GM12801 (cell line): ENCODE measurements around the gene TFEB.

Source experiments
- TF ChIP-seq, protein P1 (sequence below): IDR thresholded peaks from one replicate; pipeline ENCODE4 v1.5.1; 2011; ENCODE audit warnings: control low read depth; ENCODE audit not compliant: insufficient read length; ENCODE audit errors: extremely low read depth

The TFEB gene

DNA sequence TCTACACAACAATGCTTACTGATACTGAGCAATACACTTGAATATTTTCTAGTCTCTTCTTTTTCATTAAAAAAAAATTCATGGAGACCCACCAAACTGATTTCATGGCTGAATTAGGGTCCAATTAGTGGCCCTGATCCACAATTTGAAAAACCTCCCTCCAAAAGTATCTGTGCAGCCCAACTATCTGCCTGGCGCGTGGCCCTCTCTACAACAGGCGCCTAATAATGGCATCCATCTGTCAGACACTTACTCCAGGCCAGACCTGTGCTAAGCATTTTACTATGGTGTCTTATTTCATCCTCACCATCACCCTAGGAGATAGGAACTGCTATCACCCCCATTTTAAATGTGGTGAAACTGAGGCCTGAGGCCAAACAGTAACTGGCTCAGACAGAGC, 14.0 kb downstream of the TFEB start:
- TF ChIP-seq, protein P1, sequence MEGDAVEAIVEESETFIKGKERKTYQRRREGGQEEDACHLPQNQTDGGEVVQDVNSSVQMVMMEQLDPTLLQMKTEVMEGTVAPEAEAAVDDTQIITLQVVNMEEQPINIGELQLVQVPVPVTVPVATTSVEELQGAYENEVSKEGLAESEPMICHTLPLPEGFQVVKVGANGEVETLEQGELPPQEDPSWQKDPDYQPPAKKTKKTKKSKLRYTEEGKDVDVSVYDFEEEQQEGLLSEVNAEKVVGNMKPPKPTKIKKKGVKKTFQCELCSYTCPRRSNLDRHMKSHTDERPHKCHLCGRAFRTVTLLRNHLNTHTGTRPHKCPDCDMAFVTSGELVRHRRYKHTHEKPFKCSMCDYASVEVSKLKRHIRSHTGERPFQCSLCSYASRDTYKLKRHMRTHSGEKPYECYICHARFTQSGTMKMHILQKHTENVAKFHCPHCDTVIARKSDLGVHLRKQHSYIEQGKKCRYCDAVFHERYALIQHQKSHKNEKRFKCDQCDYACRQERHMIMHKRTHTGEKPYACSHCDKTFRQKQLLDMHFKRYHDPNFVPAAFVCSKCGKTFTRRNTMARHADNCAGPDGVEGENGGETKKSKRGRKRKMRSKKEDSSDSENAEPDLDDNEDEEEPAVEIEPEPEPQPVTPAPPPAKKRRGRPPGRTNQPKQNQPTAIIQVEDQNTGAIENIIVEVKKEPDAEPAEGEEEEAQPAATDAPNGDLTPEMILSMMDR = no peak

DNA sequence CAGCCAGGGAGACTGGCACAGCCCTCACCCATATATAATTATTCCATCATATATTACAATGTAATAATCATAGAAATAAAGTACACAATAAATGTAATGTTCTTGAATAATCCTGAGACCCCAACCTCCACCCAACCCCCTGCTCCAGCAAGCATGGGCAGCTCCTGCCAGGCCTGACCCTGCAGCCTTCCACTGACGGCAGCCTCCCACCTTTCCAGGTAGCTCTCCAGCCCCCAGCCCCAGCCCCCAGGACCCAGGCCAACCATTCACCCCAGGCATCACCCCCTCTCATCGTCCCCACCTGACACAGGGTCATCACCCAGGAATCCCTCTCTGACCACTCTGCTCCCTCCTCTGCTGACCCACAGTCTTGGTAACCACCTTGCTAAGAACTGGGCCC, 14.6 kb downstream of the TFEB start:
- TF ChIP-seq, protein P1 = no peak

DNA sequence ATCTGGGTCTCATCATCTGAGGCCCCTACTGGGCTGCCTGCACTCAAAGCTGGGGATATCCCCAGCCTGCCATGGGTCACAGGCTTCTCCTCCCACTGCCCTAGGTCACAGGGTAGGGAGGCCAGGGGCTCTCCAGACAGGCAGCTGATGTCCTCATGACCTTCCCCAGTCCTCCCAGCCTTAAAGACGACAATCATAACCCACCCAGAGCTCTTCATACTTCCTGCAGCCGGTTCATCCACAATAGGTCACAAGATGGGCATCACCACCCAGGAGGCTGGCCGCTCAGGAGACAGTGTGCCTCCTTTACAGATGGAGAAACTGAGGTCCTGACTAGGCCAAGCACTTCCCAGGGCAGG, 15.2 kb downstream of the TFEB start:
- TF ChIP-seq, protein P1 = no peak

DNA sequence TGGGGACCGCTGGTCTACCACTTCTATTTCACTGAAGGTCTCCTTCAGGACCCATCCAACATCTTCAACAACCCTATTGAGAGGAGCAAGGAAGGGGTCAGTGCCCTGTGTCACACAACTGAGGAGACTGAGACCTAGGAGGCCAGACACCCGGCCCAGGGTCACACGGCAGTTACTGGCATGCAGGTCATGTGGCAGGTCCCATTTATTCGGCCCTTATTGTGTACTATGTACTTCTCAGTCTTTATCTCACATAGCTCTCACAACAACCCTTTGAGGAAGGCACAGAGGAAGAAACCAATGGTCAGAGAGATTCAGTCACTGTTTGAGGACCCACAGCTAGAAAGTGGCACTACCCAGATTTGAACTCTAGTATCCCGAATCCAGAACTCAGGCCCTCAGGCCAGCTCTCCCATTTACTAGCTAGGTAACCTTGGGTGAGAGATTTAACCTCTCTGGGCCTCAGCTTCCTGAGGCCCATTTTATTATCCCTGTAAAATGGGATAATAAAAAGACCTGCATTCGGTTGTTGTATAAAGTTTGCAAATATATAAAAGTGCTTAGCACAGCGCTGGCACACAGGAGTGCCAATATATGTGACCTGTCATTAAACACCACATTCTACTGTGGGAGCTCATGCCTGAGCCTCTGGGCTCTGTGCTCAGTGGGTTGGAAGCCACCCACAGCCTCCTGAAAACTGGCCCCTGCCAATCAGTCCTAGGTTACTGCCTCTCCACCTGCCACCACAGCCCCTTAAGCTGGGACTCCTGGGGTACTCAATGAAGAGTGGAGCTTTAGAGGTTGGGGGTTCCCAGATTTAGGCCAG, 15.8 kb downstream of the TFEB start:
- TF ChIP-seq, protein P1 = no peak

DNA sequence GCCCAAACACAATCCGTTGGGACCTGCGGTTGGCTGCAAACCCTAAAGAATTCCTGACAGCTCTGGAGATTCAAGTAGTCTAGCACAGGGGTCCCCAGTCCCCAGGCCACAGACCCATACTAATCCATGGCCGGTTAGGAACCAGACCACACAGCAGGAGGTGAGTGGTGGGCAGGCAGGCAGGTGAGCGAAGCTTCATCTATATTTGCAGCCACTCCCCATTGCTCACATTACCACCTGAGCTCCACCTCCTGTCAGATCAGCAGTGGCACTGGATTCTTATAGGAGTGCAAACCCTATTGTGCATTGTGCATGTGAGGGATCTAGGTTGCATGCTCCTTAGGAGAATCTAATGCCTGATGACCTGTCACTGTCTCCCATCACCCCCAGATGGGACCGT, 16.6 kb downstream of the TFEB start:
- TF ChIP-seq, protein P1 = no peak

DNA sequence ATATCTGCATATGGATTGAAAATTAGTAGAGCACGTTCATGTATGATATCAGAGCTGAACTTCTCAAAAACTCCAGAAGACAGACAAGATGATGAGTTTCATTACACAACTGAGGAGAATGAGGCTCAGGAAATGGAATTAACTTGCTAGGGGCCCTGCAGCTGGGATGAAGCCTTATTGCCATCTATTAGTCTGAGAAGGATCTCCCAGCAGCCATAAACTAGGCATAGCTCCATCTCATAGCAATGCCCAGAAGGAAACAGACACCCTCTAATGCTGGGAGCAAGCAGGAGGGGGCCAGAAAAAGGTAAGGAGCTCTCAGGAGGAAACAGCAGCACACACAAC, 18.0 kb downstream of the TFEB start:
- TF ChIP-seq, protein P1 = no peak

DNA sequence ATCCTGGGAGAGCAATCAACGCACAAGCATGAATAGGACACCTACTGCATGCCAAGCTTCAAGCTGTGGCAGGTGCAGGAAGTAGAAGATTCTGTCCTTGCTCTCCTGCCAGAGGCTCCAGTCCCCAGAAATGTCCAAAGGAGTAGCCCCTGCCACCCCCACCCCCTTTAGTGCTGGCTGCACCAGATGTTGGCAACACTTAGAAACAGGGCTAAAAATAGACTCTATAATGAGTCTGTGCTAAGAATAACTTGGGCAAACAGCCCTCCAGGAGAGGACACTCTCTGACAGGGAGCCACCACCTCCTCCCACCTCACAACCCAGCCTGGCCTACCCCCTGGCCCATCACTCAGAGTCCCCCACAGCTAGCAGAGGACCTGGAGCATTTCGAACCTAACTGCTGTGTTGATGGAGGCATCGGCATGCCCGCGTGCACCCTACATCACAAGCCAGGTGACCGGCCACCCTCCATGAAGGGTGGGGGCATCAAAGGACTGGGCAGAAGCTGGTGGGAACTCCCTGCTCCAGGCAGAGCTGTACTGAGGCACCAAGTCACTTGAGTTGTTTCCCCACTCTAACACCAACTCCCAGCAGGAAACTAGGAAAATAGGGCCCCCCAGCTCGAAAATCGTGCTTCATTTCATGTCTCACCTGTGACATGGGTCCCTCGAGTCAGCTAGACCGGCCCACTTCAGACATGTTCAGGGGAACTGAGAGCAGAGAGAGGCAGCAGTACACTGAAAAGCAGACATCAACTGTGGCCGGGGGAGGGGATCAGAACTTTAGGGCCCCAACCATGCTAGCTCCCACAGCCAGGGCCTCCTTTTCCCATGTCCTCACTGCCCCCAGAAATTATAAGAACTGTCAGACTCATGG, 18.7 kb downstream of the TFEB start:
- TF ChIP-seq, protein P1 = no peak
